Stimulated activated effector memory CD8-positive, alpha-beta T cell treated with anti-CD3 and anti-CD28 coated beads, Interleukin-12 subunit alpha, Interleukin-12 subunit beta, amount 100 ng/mL, for 72 hours (primary cell): ENCODE results near the gene HELZ2.
"Not testable (repeated sequence)": the region's sequence is repeated elsewhere in the genome, so short reads cannot be mapped to it uniquely, and the experiment has no call there.

Source experiments
- ATAC-seq: fragments of 150-1000 bp; cut with Tn5 transposase; 2 replicates; pipeline ENCODE4 v1.10.0; 2021
- DNase-seq, 2 donors: peaks; one replicate each; pipeline ENCODE4 v3.0.0; 2021 to 2022; ENCODE audit warnings: low spot score in 2 of 2
- H3K27ac Mint-ChIP-seq: one replicate; pipeline ENCODE4 v1.8.0; 2022; ENCODE audit warnings: mild to moderate bottlenecking, mixed read lengths
- H3K36me3 Mint-ChIP-seq: one replicate; pipeline ENCODE4 v1.8.0; 2022; ENCODE audit warnings: mild to moderate bottlenecking, mixed read lengths
- H3K4me1 Mint-ChIP-seq: one replicate; pipeline ENCODE4 v1.8.0; 2022; ENCODE audit warnings: mixed read lengths
- H3K4me3 Mint-ChIP-seq: one replicate; pipeline ENCODE4 v1.8.0; 2022; ENCODE audit warnings: mild to moderate bottlenecking, mixed read lengths
- H3K9me3 Mint-ChIP-seq: one replicate; pipeline ENCODE4 v1.8.0; 2022; ENCODE audit warnings: mixed read lengths

The HELZ2 gene, protein sequence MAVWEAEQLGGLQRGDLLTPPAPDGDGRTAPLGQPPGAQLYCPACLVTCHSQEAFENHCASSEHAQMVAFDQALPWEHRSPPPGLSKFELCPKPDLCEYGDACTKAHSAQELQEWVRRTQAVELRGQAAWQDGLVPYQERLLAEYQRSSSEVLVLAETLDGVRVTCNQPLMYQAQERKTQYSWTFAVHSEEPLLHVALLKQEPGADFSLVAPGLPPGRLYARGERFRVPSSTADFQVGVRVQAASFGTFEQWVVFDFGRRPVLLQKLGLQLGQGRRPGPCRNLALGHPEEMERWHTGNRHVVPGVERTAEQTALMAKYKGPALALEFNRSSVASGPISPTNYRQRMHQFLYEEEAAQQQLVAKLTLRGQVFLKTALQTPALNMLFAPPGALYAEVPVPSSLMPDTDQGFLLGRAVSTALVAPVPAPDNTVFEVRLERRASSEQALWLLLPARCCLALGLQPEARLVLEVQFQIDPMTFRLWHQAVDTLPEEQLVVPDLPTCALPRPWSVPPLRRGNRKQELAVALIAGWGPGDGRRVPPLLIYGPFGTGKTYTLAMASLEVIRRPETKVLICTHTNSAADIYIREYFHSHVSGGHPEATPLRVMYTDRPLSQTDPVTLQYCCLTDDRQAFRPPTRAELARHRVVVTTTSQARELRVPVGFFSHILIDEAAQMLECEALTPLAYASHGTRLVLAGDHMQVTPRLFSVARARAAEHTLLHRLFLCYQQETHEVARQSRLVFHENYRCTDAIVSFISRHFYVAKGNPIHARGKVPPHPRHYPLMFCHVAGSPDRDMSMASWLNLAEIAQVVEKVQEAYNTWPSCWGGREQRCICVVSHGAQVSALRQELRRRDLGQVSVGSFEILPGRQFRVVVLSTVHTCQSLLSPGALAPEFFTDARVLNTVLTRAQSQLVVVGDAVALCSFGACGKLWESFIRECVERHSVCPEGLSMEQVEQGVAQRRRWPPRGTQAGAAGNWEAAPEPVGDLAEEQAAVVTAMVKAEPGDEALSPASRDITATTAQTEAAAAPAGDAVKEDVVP (N-terminal part only)

DNA sequence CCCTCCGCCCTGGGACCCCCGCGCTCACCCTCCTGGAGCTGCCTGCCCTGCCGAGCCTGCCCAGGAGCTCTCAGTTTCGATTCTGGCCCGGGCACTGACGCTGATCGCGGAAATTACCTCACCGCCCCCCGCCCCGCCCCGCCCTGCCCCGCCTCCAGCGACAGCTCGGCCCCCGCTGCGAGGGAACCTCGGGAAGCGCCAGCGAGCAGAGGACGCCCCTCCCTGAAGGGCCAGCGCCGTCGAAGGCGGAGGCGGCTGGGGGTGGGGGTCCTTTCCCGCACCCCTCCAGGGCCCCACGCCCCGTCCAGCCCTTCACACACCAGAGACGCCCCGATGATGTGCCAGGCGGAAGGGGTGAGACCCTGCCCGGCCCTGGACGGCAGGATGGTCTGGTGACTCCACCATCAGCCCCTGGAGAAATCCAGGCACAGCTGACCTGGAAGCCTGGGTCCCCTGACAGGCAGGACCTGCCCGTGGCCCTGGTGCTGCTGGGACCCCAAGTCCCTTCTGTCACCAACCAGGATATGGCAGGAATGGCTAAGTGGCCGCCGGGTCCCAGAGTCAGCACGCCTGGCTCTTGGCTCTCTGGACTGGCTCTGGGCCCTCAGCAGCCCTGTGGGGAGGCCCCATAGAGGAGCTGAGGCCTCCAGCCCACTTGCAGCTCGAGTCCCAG lies at the start of gene HELZ2:
TSS of gene HELZ2 (minus strand) at position 84 of the 673 bp plus-strand sequence. CDS start 1,854 bp downstream, outside the sequence.
- Mint-ChIP-seq H3K36me3 (no peaks in the 10 kb centered on the region), H3K9me3 (no peaks in the 10 kb centered on the region), H3K4me3 (peak within 1 kb of the TSS; percentile 72), H3K27ac (peak within 1 kb of the TSS; percentile 88), H3K4me1 (peaks cover 2% of the 10 kb centered on the region)
- DNase-seq = no peak
- ATAC-seq = peak; percentile 85

DNA sequence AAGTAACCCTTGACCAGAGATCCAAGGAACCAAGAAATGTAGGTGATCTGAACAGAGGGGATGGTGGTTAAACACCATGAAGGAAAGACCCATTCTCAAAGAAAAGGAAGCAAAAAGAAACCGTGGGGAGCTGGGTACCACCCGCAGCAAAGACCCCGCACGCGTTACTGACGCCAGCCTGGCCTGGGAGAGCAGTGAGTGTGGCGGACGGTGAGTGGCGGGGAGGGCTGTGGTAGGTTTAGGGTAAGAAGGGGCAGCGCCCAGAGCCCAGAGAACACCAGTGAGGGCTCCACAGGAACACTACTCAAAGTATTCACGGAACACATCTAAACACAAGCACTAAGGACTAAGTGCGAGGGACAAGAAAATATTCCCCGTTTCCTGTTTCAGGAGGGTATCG lies 48.7 kb upstream of the HELZ2 start:
- no peaks in the 10 kb centered on the region for H3K9me3 Mint-ChIP-seq
- H3K4me1 Mint-ChIP-seq = peaks cover 21% of the 10 kb centered on the region
- no peak for DNase-seq
- no peak overlapping the region for H3K27ac Mint-ChIP-seq
- no peak for ATAC-seq
- peaks cover 33% of the 10 kb centered on the region for H3K36me3 Mint-ChIP-seq
- no peak overlapping the region for H3K4me3 Mint-ChIP-seq

DNA sequence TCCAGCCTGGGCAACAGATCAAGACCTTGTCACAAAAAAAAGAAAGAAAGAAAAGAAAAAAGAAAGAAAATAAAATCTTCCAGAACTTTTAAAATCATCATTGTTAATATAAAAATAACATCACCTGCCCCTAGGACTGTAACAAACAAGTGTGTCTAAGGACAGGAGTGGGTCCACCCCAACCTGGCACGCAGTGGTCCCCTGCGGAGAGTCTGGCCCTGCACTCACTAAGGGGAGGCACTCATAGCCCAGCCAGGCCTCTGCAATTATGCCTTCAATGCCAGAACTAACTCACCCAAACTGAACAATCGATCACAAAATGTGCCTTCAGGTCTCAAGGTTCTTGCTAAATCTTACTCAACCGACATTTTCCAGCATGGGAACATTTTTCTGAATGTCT lies 48.1 kb upstream of the HELZ2 start:
- H3K27ac Mint-ChIP-seq = no peak overlapping the region
- no peak overlapping the region for H3K4me3 Mint-ChIP-seq
- no peak for DNase-seq

DNA sequence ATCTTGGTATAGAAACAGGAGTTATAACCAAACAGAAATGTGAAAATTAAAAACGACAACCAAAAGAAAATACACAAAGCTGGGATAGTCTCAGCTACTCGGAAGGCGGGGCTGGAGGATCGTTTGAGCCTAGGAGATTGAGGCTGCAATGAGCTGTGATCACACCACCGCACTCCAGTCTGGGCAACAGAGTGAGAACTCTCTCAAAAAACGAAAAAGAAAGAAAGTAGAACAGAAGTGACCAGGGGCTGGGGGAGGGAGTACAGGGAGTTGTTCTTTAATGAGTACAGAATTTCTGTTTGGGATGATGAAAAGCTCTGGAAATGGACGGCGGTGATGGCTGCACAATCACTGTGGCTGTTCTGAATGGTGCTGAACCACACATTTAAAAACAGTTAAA lies 47.0 kb upstream of the HELZ2 start:
- H3K9me3 Mint-ChIP-seq = no peaks in the 10 kb centered on the region
- ATAC-seq (no peak), DNase-seq (no peak)
- H3K27ac Mint-ChIP-seq = no peak overlapping the region
- H3K4me3 Mint-ChIP-seq = no peak overlapping the region
- peaks cover 21% of the 10 kb centered on the region for H3K4me1 Mint-ChIP-seq
- peaks cover 49% of the 10 kb centered on the region for H3K36me3 Mint-ChIP-seq

More for the DNA sequence above, 48.1 kb upstream of the HELZ2 start:
- Mint-ChIP-seq H3K9me3 (no peaks in the 10 kb centered on the region), H3K4me1 (peaks cover 21% of the 10 kb centered on the region), H3K36me3 (peaks cover 38% of the 10 kb centered on the region)
- ATAC-seq = no peak

DNA sequence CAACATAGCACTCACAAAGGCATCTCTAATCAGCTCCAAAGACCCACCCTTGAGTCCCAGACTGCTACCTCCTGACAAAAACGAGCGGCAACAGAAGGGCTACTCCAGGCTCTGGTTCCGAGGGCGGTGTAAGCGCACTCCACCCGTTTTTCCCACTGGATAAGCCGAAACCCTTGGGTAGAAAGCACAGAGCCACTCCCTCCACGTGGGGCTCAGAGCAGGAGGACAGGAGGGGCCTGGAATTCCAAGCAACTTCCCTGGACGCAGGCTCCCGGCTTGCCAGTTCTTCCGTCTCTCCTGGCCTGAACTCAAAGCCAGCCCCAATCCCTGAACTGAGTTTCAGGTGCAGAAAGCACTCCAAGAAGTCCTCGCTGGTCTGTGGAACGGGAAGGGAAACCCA lies 45.5 kb upstream of the HELZ2 start:
- H3K4me1 Mint-ChIP-seq = peaks cover 22% of the 10 kb centered on the region
- H3K36me3 Mint-ChIP-seq = peaks cover 58% of the 10 kb centered on the region
- H3K27ac Mint-ChIP-seq = no peak overlapping the region
- no peak for ATAC-seq
- H3K9me3 Mint-ChIP-seq = no peaks in the 10 kb centered on the region
- H3K4me3 Mint-ChIP-seq = no peak overlapping the region
- no peak for DNase-seq

DNA sequence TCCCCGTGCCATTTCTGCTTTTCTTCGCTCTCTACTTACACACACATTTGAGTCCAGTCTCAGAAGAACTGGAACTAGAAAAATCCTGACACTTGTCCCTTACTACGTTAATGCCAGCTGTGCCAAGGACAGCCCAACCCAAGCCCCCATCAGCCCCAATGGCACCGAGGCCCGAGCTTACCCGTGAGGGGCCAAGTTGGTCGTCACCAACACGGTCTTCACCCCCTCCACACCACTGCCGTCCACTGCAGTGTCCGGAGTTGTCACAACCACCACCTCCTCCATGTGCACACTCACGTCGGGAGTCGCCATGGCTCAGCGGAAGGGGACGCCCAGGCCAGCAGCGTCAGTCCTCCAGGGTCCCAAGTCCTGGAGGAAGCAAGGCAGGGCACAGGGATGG lies 45.0 kb upstream of the HELZ2 start:
- DNase-seq (no peak), ATAC-seq (no peak)
- H3K27ac Mint-ChIP-seq = no peak overlapping the region
- peaks cover 22% of the 10 kb centered on the region for H3K4me1 Mint-ChIP-seq
- H3K9me3 Mint-ChIP-seq = no peaks in the 10 kb centered on the region
- H3K36me3 Mint-ChIP-seq = peaks cover 61% of the 10 kb centered on the region
- no peak overlapping the region for H3K4me3 Mint-ChIP-seq

DNA sequence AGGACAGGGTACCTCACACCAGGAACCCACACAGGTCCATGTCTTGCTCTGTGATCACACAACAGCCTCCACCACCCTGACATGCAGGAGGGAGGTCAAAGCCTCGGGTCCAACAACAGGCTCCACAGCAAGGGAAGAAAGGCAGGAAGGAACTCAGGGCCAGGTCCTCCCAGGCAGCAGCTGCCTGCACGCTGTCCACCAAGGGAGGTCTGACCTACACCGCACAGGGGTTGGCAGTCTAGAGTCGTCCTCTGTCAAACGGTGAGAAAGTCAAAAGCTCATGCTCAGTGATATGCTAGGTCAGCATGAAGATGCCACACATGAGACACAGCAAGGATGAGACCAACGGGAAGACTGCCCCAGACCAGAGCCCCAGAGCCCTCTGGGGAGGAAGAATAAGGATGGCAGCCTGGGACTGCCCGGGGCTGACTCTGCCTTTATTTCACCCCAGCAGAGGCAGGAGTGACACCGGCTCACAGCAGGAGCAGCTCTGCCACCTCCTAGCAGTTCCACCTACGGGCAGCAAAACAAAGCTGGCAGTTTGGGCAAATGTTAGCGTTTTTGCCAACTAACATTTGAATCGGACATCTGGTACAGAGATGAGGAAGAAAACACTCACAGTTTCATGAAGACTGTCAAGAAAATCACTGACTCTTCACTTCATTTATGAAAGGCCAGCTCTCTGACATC lies 44.4 kb upstream of the HELZ2 start:
- DNase-seq = no peak
- no peaks in the 10 kb centered on the region for H3K9me3 Mint-ChIP-seq
- H3K27ac Mint-ChIP-seq = no peak overlapping the region
- peaks cover 61% of the 10 kb centered on the region for H3K36me3 Mint-ChIP-seq
- peaks cover 28% of the 10 kb centered on the region for H3K4me1 Mint-ChIP-seq
- no peak for ATAC-seq
- H3K4me3 Mint-ChIP-seq = no peak overlapping the region

DNA sequence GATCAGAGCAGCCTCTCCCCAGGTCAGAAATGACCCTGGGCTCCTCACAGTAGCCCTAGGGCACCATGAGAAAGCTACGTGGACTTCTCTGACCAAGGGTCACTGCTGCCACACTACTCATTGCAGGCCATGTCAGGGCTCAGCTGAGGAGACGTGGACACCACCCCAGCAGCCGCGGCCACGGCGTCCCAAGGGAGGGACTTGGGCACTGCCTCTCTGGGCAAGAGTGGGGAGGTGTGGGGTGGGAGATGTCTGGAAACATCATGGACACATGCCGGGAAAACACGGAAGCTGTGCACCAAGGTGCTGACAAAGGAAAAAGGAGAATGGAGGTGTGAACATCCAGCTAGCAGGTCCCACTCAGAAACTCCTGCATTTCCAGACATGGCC lies 43.8 kb upstream of the HELZ2 start:
- no peak overlapping the region for H3K4me3 Mint-ChIP-seq
- DNase-seq (no peak), ATAC-seq (no peak)
- H3K9me3 Mint-ChIP-seq = no peaks in the 10 kb centered on the region
- peaks cover 64% of the 10 kb centered on the region for H3K36me3 Mint-ChIP-seq
- H3K27ac Mint-ChIP-seq = no peak overlapping the region
- peaks cover 27% of the 10 kb centered on the region for H3K4me1 Mint-ChIP-seq

DNA sequence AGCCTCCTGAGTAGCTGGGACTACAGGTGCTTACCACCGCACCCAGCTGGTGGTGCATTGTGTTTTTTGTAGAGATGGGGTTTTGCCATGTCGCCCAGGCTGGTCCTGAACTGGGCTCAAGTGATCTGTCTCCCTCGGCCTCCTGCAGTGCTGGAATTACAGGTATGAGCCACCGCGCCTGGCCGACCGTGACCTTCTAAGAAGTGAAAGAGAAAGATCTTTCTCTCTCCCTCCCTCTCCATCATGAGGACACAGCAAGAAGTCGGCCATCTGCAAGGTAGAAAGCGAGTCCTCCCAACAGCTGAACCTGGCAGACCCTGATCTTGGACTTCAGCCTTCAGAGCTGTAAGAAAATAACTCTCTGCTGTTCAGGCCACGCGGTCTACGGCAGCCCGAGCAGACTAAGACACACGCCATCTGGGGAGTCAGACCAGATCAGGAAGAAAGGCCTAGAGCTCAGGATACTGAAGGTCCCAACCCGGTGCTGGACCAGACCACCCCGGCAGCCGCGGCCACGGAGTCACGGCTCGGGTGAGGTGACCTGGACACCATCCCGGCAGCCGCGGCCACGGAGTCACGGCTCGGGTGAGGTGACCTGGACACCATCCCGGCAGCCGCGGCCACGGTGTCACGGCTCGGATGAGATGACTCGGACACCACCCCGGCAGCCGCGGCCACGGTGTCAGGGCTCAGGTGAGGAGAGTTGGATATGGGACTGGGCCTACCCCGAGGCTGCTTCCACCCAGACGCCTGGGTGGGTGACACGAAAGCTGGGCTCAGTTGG lies 43.2 kb upstream of the HELZ2 start:
- no peak for ATAC-seq
- no peak overlapping the region for H3K4me3 Mint-ChIP-seq
- peak overlapping the region; percentile 37 for H3K27ac Mint-ChIP-seq
- peaks cover 61% of the 10 kb centered on the region for H3K36me3 Mint-ChIP-seq
- H3K4me1 Mint-ChIP-seq = peaks cover 21% of the 10 kb centered on the region
- H3K9me3 Mint-ChIP-seq = no peaks in the 10 kb centered on the region
- no peak for DNase-seq

DNA sequence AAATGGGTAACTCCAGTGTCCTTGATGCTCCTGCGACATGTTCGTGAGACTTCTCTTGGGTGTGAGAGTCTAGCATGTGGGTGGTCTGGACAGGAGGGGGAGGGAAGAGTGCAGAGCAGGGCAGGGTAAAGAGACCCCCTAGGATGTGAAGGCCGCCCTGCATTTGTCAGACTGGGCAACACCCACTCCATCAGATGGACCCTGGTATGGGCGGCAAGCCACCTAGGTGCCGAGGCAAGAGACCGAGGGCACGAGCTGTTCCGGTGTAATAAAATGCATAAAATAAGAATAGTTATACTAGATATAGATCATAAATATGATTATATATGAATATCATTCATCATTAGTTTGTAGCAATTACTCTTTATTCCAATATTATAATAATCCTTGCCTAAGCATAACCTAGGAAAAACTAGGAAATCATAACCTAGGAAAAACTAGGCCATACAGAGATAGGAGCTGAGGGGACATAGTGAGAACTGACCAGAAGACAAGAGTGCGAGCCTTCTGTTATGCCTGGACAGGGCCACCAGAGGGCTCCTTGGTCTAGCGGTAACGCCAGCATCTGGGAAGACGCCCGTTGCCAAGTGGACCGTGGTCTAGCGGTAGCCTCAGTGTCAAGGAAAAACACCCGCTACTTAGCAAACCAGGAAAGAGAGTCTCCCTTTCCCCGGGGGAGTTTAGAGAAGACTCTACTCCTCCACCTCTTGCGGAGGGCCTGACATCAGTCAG lies 40.0 kb upstream of the HELZ2 start:
- Mint-ChIP-seq H3K4me1 (peaks cover 12% of the 10 kb centered on the region), H3K27ac (peak overlapping the region; percentile 48), H3K36me3 (peaks cover 56% of the 10 kb centered on the region)
- DNase-seq, H3K4me3 Mint-ChIP-seq, ATAC-seq, H3K9me3 Mint-ChIP-seq: not testable (repeated sequence)

DNA sequence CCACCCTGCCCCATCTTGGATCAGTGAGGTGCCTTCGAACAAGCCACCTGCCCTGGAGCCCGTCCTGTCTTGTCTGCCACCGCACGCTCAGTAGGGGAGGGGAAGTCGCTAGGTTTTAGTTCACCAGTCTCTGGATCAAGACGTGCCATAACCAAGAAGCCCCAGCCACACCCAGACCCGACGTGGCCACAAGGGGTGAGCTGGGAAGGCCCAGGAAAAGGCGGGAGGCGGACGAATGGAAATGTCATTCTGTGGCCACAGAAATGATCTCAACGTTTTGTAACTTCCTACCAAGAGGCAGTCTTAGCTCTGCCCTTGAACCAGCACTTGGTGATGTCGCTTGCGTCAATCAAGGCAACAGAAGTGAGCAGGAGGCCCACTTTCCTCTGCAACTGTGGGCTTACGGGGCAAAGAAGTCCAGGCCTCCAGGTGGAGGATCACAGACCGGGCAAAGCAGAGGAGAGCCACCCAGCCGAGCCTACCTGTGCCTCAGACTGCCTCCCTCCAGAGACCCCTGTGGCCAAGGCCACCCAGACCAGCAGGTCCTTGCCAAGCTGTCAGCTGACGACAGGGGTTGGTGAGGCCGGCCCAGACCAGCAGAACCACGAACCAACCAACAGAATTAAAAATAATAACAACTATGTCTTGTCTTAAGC lies 38.4 kb upstream of the HELZ2 start:
- peaks cover 12% of the 10 kb centered on the region for H3K4me1 Mint-ChIP-seq
- DNase-seq (no peak), ATAC-seq (no peak)
- H3K36me3 Mint-ChIP-seq = peaks cover 44% of the 10 kb centered on the region
- no peak overlapping the region for H3K27ac Mint-ChIP-seq
- no peak overlapping the region for H3K4me3 Mint-ChIP-seq
- H3K9me3 Mint-ChIP-seq = no peaks in the 10 kb centered on the region

DNA sequence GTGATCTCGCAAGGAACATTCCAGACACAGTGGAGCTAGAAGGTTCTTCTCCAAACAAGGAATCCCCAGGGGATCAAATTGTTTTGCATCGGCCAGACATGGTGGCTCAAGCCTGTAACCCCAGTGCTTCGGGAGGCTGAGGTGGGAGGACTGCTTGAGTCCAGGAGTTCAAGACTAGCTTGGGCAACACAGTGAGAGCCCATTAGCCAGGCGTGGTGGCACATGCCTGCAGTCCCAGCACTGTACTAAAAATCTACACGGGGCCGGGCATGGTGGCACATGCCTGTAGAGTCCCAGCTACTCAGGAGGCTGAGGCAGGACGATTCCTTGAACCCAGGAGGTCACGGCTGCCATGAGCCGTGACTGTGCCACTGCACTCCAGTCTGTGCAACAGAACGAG lies 37.6 kb upstream of the HELZ2 start:
- DNase-seq (no peak), ATAC-seq (no peak)
- H3K4me1 Mint-ChIP-seq = peaks cover 16% of the 10 kb centered on the region
- H3K4me3 Mint-ChIP-seq = no peak overlapping the region
- H3K9me3 Mint-ChIP-seq = no peaks in the 10 kb centered on the region
- H3K27ac Mint-ChIP-seq = no peak overlapping the region
- peaks cover 36% of the 10 kb centered on the region for H3K36me3 Mint-ChIP-seq
